ENCODE measurements around the gene OR6T1. TPM values are rescaled to one million over a fixed set of nuclear protein-coding genes. Genes with fewer than 3 reads are reported as not detected.

OR6T1 gene
- total RNA-seq, 1 experiment from 2014 or later, result not detected

GRCh38 chr11:123904932-123905331, 38.7 kb downstream of the OR6T1 start (continued):
- TF ChIP-seq CTCF (IDR thresholded peaks at IDR 0.05), result no peak
- TF ChIP-seq KAT7 (CRISPR knock-in tag; IDR thresholded peaks at IDR 0.05; ENCODE audit: borderline replicate concordance), result no peak
- no peak for TF ChIP-seq GTF2I (CRISPR knock-in tag; conservative IDR thresholded peaks at IDR 0.05)
- TF ChIP-seq CBFB (CRISPR knock-in tag; IDR thresholded peaks at IDR 0.05; ENCODE audit: low read depth), result no peak
- no peak for TF ChIP-seq AFF4 (CRISPR knock-in tag; IDR thresholded peaks at IDR 0.05; ENCODE audit: borderline replicate concordance)
- no peak for TF ChIP-seq E2F5 (CRISPR knock-in tag; IDR thresholded peaks at IDR 0.05)

- Mint-ChIP-seq H3K4me1 (peaks cover 8% of the 10 kb centered on the region), H3K4me3 (no peak overlapping the region), H3K27me3 (ENCODE audit: low read depth) (no peaks in the 10 kb centered on the region), H3K27ac (no peak overlapping the region), H3K36me3 (no peaks in the 10 kb centered on the region), H3K9me3 (no peaks in the 10 kb centered on the region)
- POLR2A ChIA-PET, result no interaction called here
- CTCF ChIA-PET, result no interaction called here
- DNase-seq (ENCODE audit: low spot score) (no peak), ATAC-seq (no peak)
- TF ChIP-seq GRHL2 (CRISPR knock-in tag; IDR thresholded peaks at IDR 0.05; ENCODE audit: insufficient replicate concordance, severe bottlenecking), result no peak
- no peak for TF ChIP-seq ARID4B (CRISPR knock-in tag; IDR thresholded peaks at IDR 0.05; ENCODE audit: borderline replicate concordance)
- TF ChIP-seq RORB (CRISPR knock-in tag; IDR thresholded peaks at IDR 0.05), result no peak
- no peak for TF ChIP-seq JAZF1 (CRISPR knock-in tag; IDR thresholded peaks at IDR 0.05)
- TF ChIP-seq SMAD4 (CRISPR knock-in tag; IDR thresholded peaks at IDR 0.05), result no peak
- TF ChIP-seq MAX (CRISPR knock-in tag; IDR thresholded peaks at IDR 0.05), result no peak
- no peak for TF ChIP-seq ZNF671 (CRISPR knock-in tag; IDR thresholded peaks at IDR 0.05)
- no peak for TF ChIP-seq MYBL2 (CRISPR knock-in tag; IDR thresholded peaks at IDR 0.05)
- TF ChIP-seq CREM (CRISPR knock-in tag; IDR thresholded peaks at IDR 0.05), result no peak
- TF ChIP-seq AR (CRISPR knock-in tag; IDR thresholded peaks at IDR 0.05), result no peak
- TF ChIP-seq ZNF423 (CRISPR knock-in tag; IDR thresholded peaks at IDR 0.05), result no peak
- no peak for TF ChIP-seq SP1 (CRISPR knock-in tag; conservative IDR thresholded peaks at IDR 0.05)
Observed at GRCh38 chr11:123903932-123904331, 39.7 kb downstream of the OR6T1 start.
